IMR-90 (cell line): Measurements from ENCODE around the gene SSBP3. TPM values are rescaled to one million over a fixed set of nuclear protein-coding genes. Genes with fewer than 3 reads are reported as not detected.

ENCODE experiments used
- ATAC-seq: fragments of 200-7000 bp; cut with Tn5 transposase; 2 replicates; pipeline ENCODE4 v1.9.1; 2020; ENCODE audit warnings: low read depth, mild to moderate bottlenecking, moderate library complexity
- BruUV-seq: library from RNA; stranded (reverse); fragments of 400-500 nt; replicated peaks from 2 replicates; lab custom pipeline; 2021; lab: Mats Ljungman, UMichigan
- CTCF ChIA-PET: fragments of 300-600 bp; formaldehyde crosslinking; extraction: SDS; loops from one replicate; lab custom pipeline; 2021; ENCODE audit warnings: antibody characterized with exemption; lab: Yijun Ruan, JAX
- POLR2A ChIA-PET: fragments of 300-600 bp; sonication (Branson Sonifier 250); formaldehyde crosslinking; loops from one replicate; lab custom pipeline; 2022; ENCODE audit warnings: antibody characterized with exemption; ENCODE audit not compliant: unreplicated experiment; lab: Charles Lee
- DNase-seq: peaks from one replicate; pipeline ENCODE4 v3.0.0; 2013
- H2AFZ ChIP-seq: replicated peaks from 2 replicates; pipeline ENCODE3; 2013; ENCODE audit warnings: low read length, mild to moderate bottlenecking; ENCODE audit not compliant: poor library complexity
- H2AK5ac ChIP-seq: 2 replicates; pipeline ENCODE4 v1.6.1; 2013; ENCODE audit warnings: low read depth, low read length, inconsistent platforms
- H2AK9ac ChIP-seq: replicated peaks from 2 replicates; pipeline ENCODE3; 2013; ENCODE audit warnings: mild to moderate bottlenecking, low read depth, low read length, moderate library complexity; ENCODE audit not compliant: poor library complexity
- H2BK120ac ChIP-seq: 2 replicates; pipeline ENCODE4 v1.6.1; 2013; ENCODE audit warnings: low read depth, low read length, inconsistent platforms
- H2BK15ac ChIP-seq: 3 replicates; pipeline ENCODE4 v1.6.1; 2013; ENCODE audit warnings: low read depth, low read length, inconsistent platforms
- H2BK20ac ChIP-seq: 2 replicates; pipeline ENCODE4 v1.6.1; 2013; ENCODE audit warnings: low read depth, mild to moderate bottlenecking, inconsistent platforms, low read length, moderate library complexity
- H2BK5ac ChIP-seq: 2 replicates; pipeline ENCODE4 v1.6.1; 2013; ENCODE audit warnings: mild to moderate bottlenecking, low read depth, low read length, inconsistent platforms; ENCODE audit not compliant: poor library complexity, severe bottlenecking
- H3K14ac ChIP-seq: replicated peaks from 2 replicates; pipeline ENCODE4 v1.6.1; 2013; ENCODE audit warnings: low read depth, low read length, inconsistent platforms
- H3K18ac ChIP-seq: 2 replicates; pipeline ENCODE4 v1.6.1; 2013; ENCODE audit warnings: low read depth, low read length, control low read depth
- H3K23ac ChIP-seq: 2 replicates; pipeline ENCODE4 v1.6.1; 2013; ENCODE audit warnings: low read depth, low read length, inconsistent platforms
- H3K27ac ChIP-seq: 2 replicates; pipeline ENCODE4 v1.5.1; 2013; ENCODE audit warnings: mild to moderate bottlenecking, control low read depth, low read length; ENCODE audit not compliant: insufficient read depth
- H3K27me3 ChIP-seq: 2 replicates; pipeline ENCODE4 v1.6.1; 2013; ENCODE audit warnings: low read length; ENCODE audit not compliant: control insufficient read depth, insufficient read depth
- H3K36me3 ChIP-seq: 2 replicates; pipeline ENCODE4 v1.6.1; 2013; ENCODE audit warnings: low read length, mixed read lengths; ENCODE audit not compliant: control insufficient read depth, insufficient read depth
- H3K4ac ChIP-seq: 2 replicates; pipeline ENCODE4 v1.6.1; 2013; ENCODE audit warnings: low read depth, low read length, inconsistent platforms
- H3K4me1 ChIP-seq: 2 replicates; pipeline ENCODE4 v1.6.1; 2013; ENCODE audit warnings: low read length, mixed read lengths; ENCODE audit not compliant: control insufficient read depth, insufficient read depth
- H3K4me2 ChIP-seq: 2 replicates; pipeline ENCODE4 v1.6.1; 2013; ENCODE audit warnings: low read depth, mild to moderate bottlenecking, control low read depth, low read length, moderate library complexity
- H3K4me3 ChIP-seq: 2 replicates; pipeline ENCODE4 v1.5.1; 2013; ENCODE audit warnings: low read depth, mild to moderate bottlenecking, control low read depth, low read length, moderate library complexity; ENCODE audit not compliant: insufficient read depth
- H3K56ac ChIP-seq: 2 replicates; pipeline ENCODE4 v1.6.1; 2013; ENCODE audit warnings: low read length, inconsistent platforms; ENCODE audit not compliant: insufficient read depth; ENCODE audit errors: extremely low read depth
- H3K79me1 ChIP-seq, 2 experiments: 2 replicates each; pipeline ENCODE4 v1.6.1; 2013; ENCODE audit warnings: low read length in 2 of 2, inconsistent platforms in 1 of 2, low read depth in 1 of 2
- H3K9ac ChIP-seq: 2 replicates; pipeline ENCODE4 v1.6.1; 2013; ENCODE audit warnings: low read depth, low read length, control low read depth
- H3K9me1 ChIP-seq: 2 replicates; pipeline ENCODE4 v1.6.1; 2013; ENCODE audit warnings: low read length, inconsistent platforms; ENCODE audit not compliant: insufficient read depth
- H3K9me3 ChIP-seq: 2 replicates; pipeline ENCODE4 v1.6.1; 2013; ENCODE audit warnings: low read length; ENCODE audit not compliant: control insufficient read depth, insufficient read depth
- H4K20me1 ChIP-seq: 2 replicates; pipeline ENCODE4 v1.6.1; 2013; ENCODE audit warnings: low read length, inconsistent platforms; ENCODE audit not compliant: insufficient read depth
- H4K5ac ChIP-seq: 2 replicates; pipeline ENCODE4 v1.6.1; 2013; ENCODE audit warnings: mild to moderate bottlenecking, low read depth, low read length, control low read depth
- H4K8ac ChIP-seq, 2 experiments: 2 replicates each; pipeline ENCODE4 v1.6.1; 2013; ENCODE audit warnings: low read depth in 2 of 2, low read length in 2 of 2, control low read depth in 1 of 2, inconsistent platforms in 1 of 2
- H4K91ac ChIP-seq: 2 replicates; pipeline ENCODE4 v1.6.1; 2013; ENCODE audit warnings: low read depth, low read length, inconsistent platforms; ENCODE audit not compliant: insufficient read depth
- BHLHE40 ChIP-seq: fragments of 150-350 bp; IDR thresholded peaks from 2 replicates; pipeline ENCODE4 v1.6.1; 2016; ENCODE audit warnings: mild to moderate bottlenecking, low read depth, low read length
- CEBPB ChIP-seq: IDR thresholded peaks from 2 replicates; pipeline ENCODE4 v1.6.1; 2012; ENCODE audit warnings: low read depth, low read length, improper control_type of control experiment
- CHD1 ChIP-seq: IDR thresholded peaks from 2 replicates; pipeline ENCODE4 v1.6.1; 2012; ENCODE audit warnings: low read depth, low read length, improper control_type of control experiment
- CTCF ChIP-seq: conservative IDR thresholded peaks from 2 replicates; pipeline ENCODE4 v1.5.1; 2012; ENCODE audit warnings: mild to moderate bottlenecking, low read depth, low read length, improper control_type of control experiment
- FOS ChIP-seq: fragments of 150-350 bp; IDR thresholded peaks from 2 replicates; pipeline ENCODE4 v1.6.1; 2016; ENCODE audit warnings: low read depth, low read length
- MAFK ChIP-seq: IDR thresholded peaks from 2 replicates; pipeline ENCODE4 v1.6.1; 2012; ENCODE audit warnings: low read depth, low read length, improper control_type of control experiment
- MAZ ChIP-seq: IDR thresholded peaks from 2 replicates; pipeline ENCODE4 v1.6.1; 2012; ENCODE audit warnings: low read depth, mild to moderate bottlenecking, low read length, improper control_type of control experiment, moderate library complexity, borderline replicate concordance
- MXI1 ChIP-seq: IDR thresholded peaks from 2 replicates; pipeline ENCODE4 v1.6.1; 2012; ENCODE audit warnings: low read depth, mild to moderate bottlenecking, low read length, moderate library complexity, borderline replicate concordance
- NFE2L2 ChIP-seq: fragments of 150-350 bp; IDR thresholded peaks from 2 replicates; pipeline ENCODE4 v1.6.1; 2016; ENCODE audit warnings: low read depth, mild to moderate bottlenecking, low read length
- POLR2A ChIP-seq: IDR thresholded peaks from 2 replicates; pipeline ENCODE4 v1.6.1; 2012; ENCODE audit warnings: mild to moderate bottlenecking, low read depth, low read length
- RAD21 ChIP-seq: IDR thresholded peaks from 2 replicates; pipeline ENCODE4 v1.6.1; 2012; ENCODE audit warnings: low read length, improper control_type of control experiment
- RCOR1 ChIP-seq: IDR thresholded peaks from 2 replicates; pipeline ENCODE4 v1.6.1; 2012; ENCODE audit warnings: mild to moderate bottlenecking, low read length, improper control_type of control experiment; ENCODE audit not compliant: insufficient replicate concordance
- RFX5 ChIP-seq: IDR thresholded peaks from 2 replicates; pipeline ENCODE4 v1.8.0; 2012; ENCODE audit warnings: low read depth, mild to moderate bottlenecking, low read length, moderate library complexity
- SMC3 ChIP-seq: fragments of 150-350 bp; IDR thresholded peaks from 2 replicates; pipeline ENCODE4 v1.6.1; 2016; ENCODE audit warnings: low read depth, mild to moderate bottlenecking, antibody characterized with exemption, low read length, moderate library complexity
- USF2 ChIP-seq: fragments of 150-350 bp; IDR thresholded peaks from 2 replicates; pipeline ENCODE4 v1.6.1; 2017; ENCODE audit warnings: mild to moderate bottlenecking, antibody characterized with exemption, low read length, low read depth
- WGBS, 2 experiments: methylation state at CpG; one replicate each; pipeline versions ENCODE4 v1.1.5 to v1.1.7; 2013; ENCODE audit warnings: missing lambda C conversion rate in 2 of 2; ENCODE audit not compliant: insufficient read length in 1 of 2; ENCODE audit errors: extremely low coverage in 2 of 2; 5-methylcytosine and 5-hydroxymethylcytosine counted together
- dilution Hi-C: fragments of 300-500 bp; cut with HindIII; formaldehyde crosslinking; loops from one replicate; pipeline ENCODE4 v1.14.3; 2018; ENCODE audit warnings: low sequenced_read_pairs; ENCODE audit not compliant: unreplicated experiment
- in situ Hi-C: fragments of 300-500 bp; cut with MboI; formaldehyde crosslinking; loops from 3 replicates; pipeline ENCODE4 v1.14.3; 2019; ENCODE audit warnings: low sequenced_read_pairs, inconsistent platforms, mixed read lengths
- intact Hi-C: fragments of 100-400 bp; cut with micrococcal nuclease; formaldehyde crosslinking; loops from 2 replicates; pipeline ENCODE4 v1.10.0; 2022
- polyA plus RNA-seq, 3 experiments: library from polyadenylated mRNA; depleted of rRNA; stranded (reverse); fragments of >200 nt; gene quantifications; 2 replicates each; pipeline ENCODE4 v1.2.3, GENCODE V29; 2012; ENCODE audit warnings: low replicate concordance in 1 of 3
- total RNA-seq: library from RNA; depleted of rRNA; stranded (reverse); fragments of >200 nt; gene quantifications from 2 replicates; pipeline ENCODE4 v1.2.3, GENCODE V29; 2012
- TF ChIP-seq, protein P1 (sequence below): fragments of 150-350 bp; IDR thresholded peaks from 2 replicates; pipeline ENCODE4 v1.6.1; 2016; ENCODE audit warnings: low read depth, mild to moderate bottlenecking, low read length, moderate library complexity, borderline replicate concordance

The SSBP3 gene
- total and polyA plus RNA-seq, 2 of the 4 experiments (the other 2 are of a cell fraction) = 10.9 to 39.6 TPM

GRCh38 chr1:54416435-54416834 is 10.2 kb upstream of the SSBP3 start:
- H4K91ac ChIP-seq = no peak overlapping the region
- H3K23ac ChIP-seq = no peak overlapping the region
- H2BK5ac ChIP-seq = no peak overlapping the region
- H3K9me3 ChIP-seq = no peaks in the 10 kb centered on the region
- no peaks in the 10 kb centered on the region for H3K9me1 ChIP-seq
- no peak overlapping the region for H3K4ac ChIP-seq
- no peak for DNase-seq
- no TSS peak for BruUV-seq
- H3K9ac ChIP-seq = no peak overlapping the region
- no peaks in the 10 kb centered on the region for H3K79me1 ChIP-seq
- no peaks in the 10 kb centered on the region; the same call in 1 of the 2 replicates for H3K4me1 ChIP-seq
- H2BK15ac ChIP-seq = no peak overlapping the region
- H3K14ac ChIP-seq = no peak overlapping the region
- intact Hi-C loops = no loop called here
- no peaks in the 10 kb centered on the region for H3K36me3 ChIP-seq
- H3K4me3 ChIP-seq = no peak overlapping the region
- no peak overlapping the region for H4K8ac ChIP-seq
- H2BK120ac ChIP-seq = no peak overlapping the region
- no peak overlapping the region for H3K4me2 ChIP-seq
- H4K20me1 ChIP-seq = no peaks in the 10 kb centered on the region
- dilution Hi-C loops = no loop called here
- no peak overlapping the region for H2AK5ac ChIP-seq
- TF ChIP-seq SMC3 = no peak
- TF ChIP-seq, protein P1, sequence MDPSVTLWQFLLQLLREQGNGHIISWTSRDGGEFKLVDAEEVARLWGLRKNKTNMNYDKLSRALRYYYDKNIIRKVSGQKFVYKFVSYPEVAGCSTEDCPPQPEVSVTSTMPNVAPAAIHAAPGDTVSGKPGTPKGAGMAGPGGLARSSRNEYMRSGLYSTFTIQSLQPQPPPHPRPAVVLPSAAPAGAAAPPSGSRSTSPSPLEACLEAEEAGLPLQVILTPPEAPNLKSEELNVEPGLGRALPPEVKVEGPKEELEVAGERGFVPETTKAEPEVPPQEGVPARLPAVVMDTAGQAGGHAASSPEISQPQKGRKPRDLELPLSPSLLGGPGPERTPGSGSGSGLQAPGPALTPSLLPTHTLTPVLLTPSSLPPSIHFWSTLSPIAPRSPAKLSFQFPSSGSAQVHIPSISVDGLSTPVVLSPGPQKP = no peak
- TF ChIP-seq MXI1 = no peak
- TF ChIP-seq CTCF = no peak
- TF ChIP-seq BHLHE40 = no peak
- TF ChIP-seq RFX5 = no peak
- TF ChIP-seq RCOR1 = no peak
- TF ChIP-seq POLR2A = no peak
- no peak for TF ChIP-seq USF2
- no peak for TF ChIP-seq NFE2L2
- no peak for TF ChIP-seq CHD1
- no peak for TF ChIP-seq RAD21
- TF ChIP-seq MAZ = no peak
- TF ChIP-seq MAFK = no peak
- TF ChIP-seq CEBPB = no peak
- TF ChIP-seq FOS = no peak
- no peak overlapping the region for H4K5ac ChIP-seq
- no peak overlapping the region for H2AFZ ChIP-seq
- ChIA-PET POLR2A (no interaction called here), CTCF (no interaction called here)
- H3K27ac ChIP-seq = no peak overlapping the region
- H2BK20ac ChIP-seq = no peak overlapping the region
- peaks cover 26% of the 10 kb centered on the region for H3K27me3 ChIP-seq
- no peak overlapping the region for H3K18ac ChIP-seq
- ATAC-seq = no peak
- no peak overlapping the region for H2AK9ac ChIP-seq
- H3K56ac ChIP-seq = no peak overlapping the region
- in situ Hi-C loops = no loop called here
- WGBS, 2 experiments = 87% methylated on average over 5 of the region's 8 CpGs; no CpG with 5 or more reads in 1 of the 2 experiments
